Measurements from ENCODE around the gene CCDC171.
"Not testable (repeated sequence)": the region's sequence is repeated elsewhere in the genome, so short reads cannot be mapped to it uniquely, and the experiment has no call there.

Gene CCDC171

GRCh38 chr9:15696979-15697378 is 144.1 kb downstream of the CCDC171 start:
- Mint-ChIP-seq H3K9me3 (no peaks in the 10 kb centered on the region), H3K4me3 (no peak overlapping the region), H3K27me3 (ENCODE audit: low read depth) (no peaks in the 10 kb centered on the region), H3K27ac (no peak overlapping the region), H3K36me3 (ENCODE audit: low read depth) (no peaks in the 10 kb centered on the region), H3K4me1 (ENCODE audit: low read depth) (no peaks in the 10 kb centered on the region)
- DNase-seq (ENCODE audit: low spot score), result no peak

- no peak overlapping the region for H3K27ac Mint-ChIP-seq
- DNase-seq (ENCODE audit: low spot score), result no peak
- no peaks in the 10 kb centered on the region for H3K9me3 Mint-ChIP-seq
- H3K27me3 Mint-ChIP-seq (ENCODE audit: low read depth), result no peaks in the 10 kb centered on the region
- H3K4me1 Mint-ChIP-seq (ENCODE audit: low read depth), result no peaks in the 10 kb centered on the region
- no peak overlapping the region for H3K4me3 Mint-ChIP-seq
- no peaks in the 10 kb centered on the region for H3K36me3 Mint-ChIP-seq (ENCODE audit: low read depth)
Measured at GRCh38 chr9:15697446-15697851, 144.6 kb downstream of the CCDC171 start.

- not testable (repeated sequence) for H3K9me3 Mint-ChIP-seq; DNase-seq (ENCODE audit: low spot score); H3K4me1 Mint-ChIP-seq (ENCODE audit: low read depth); H3K4me3 Mint-ChIP-seq; H3K36me3 Mint-ChIP-seq (ENCODE audit: low read depth); H3K27me3 Mint-ChIP-seq (ENCODE audit: low read depth); H3K27ac Mint-ChIP-seq
Measured at GRCh38 chr9:15699876-15700559, 147.2 kb downstream of the CCDC171 start.

- DNase-seq (ENCODE audit: low spot score), result no peak
- H3K4me3 Mint-ChIP-seq, result no peak overlapping the region
- no peak overlapping the region for H3K27ac Mint-ChIP-seq
- no peaks in the 10 kb centered on the region for H3K9me3 Mint-ChIP-seq
- no peaks in the 10 kb centered on the region for H3K4me1 Mint-ChIP-seq (ENCODE audit: low read depth)
- H3K27me3 Mint-ChIP-seq (ENCODE audit: low read depth), result peaks cover 3% of the 10 kb centered on the region
- no peaks in the 10 kb centered on the region for H3K36me3 Mint-ChIP-seq (ENCODE audit: low read depth)
Measured at GRCh38 chr9:15707000-15707399, 154.2 kb downstream of the CCDC171 start.

GRCh38 chr9:15711531-15711930 is 158.7 kb downstream of the CCDC171 start:
- no peaks in the 10 kb centered on the region for H3K4me1 Mint-ChIP-seq (ENCODE audit: low read depth)
- peaks cover 3% of the 10 kb centered on the region for H3K27me3 Mint-ChIP-seq (ENCODE audit: low read depth)
- DNase-seq (ENCODE audit: low spot score), result no peak
- no peaks in the 10 kb centered on the region for H3K36me3 Mint-ChIP-seq (ENCODE audit: low read depth)
- H3K4me3 Mint-ChIP-seq, result no peak overlapping the region
- H3K27ac Mint-ChIP-seq, result no peak overlapping the region
- H3K9me3 Mint-ChIP-seq, result no peaks in the 10 kb centered on the region

- Mint-ChIP-seq H3K36me3 (ENCODE audit: low read depth) (no peaks in the 10 kb centered on the region), H3K4me3 (no peak overlapping the region), H3K4me1 (ENCODE audit: low read depth) (no peaks in the 10 kb centered on the region), H3K27me3 (ENCODE audit: low read depth) (peaks cover 3% of the 10 kb centered on the region), H3K27ac (no peak overlapping the region), H3K9me3 (no peaks in the 10 kb centered on the region)
- DNase-seq (ENCODE audit: low spot score), result no peak
Measured at GRCh38 chr9:15711931-15712330, 159.1 kb downstream of the CCDC171 start.

- Mint-ChIP-seq H3K4me3 (no peak overlapping the region), H3K36me3 (ENCODE audit: low read depth) (no peaks in the 10 kb centered on the region), H3K9me3 (no peaks in the 10 kb centered on the region), H3K27ac (no peak overlapping the region), H3K4me1 (ENCODE audit: low read depth) (no peaks in the 10 kb centered on the region), H3K27me3 (ENCODE audit: low read depth) (no peaks in the 10 kb centered on the region)
- no peak for DNase-seq (ENCODE audit: low spot score)
Measured at GRCh38 chr9:15714746-15715145, 161.9 kb downstream of the CCDC171 start.

- Mint-ChIP-seq H3K27ac (no peak overlapping the region), H3K36me3 (ENCODE audit: low read depth) (no peaks in the 10 kb centered on the region), H3K9me3 (no peaks in the 10 kb centered on the region), H3K4me1 (ENCODE audit: low read depth) (no peaks in the 10 kb centered on the region), H3K4me3 (no peak overlapping the region), H3K27me3 (ENCODE audit: low read depth) (no peaks in the 10 kb centered on the region)
- DNase-seq (ENCODE audit: low spot score), result no peak
Measured at GRCh38 chr9:15717290-15717967, 164.6 kb downstream of the CCDC171 start.

GRCh38 chr9:15718423-15718822 is 165.6 kb downstream of the CCDC171 start:
- H3K9me3 Mint-ChIP-seq, result no peaks in the 10 kb centered on the region
- H3K27me3 Mint-ChIP-seq (ENCODE audit: low read depth), result no peaks in the 10 kb centered on the region
- no peak overlapping the region for H3K27ac Mint-ChIP-seq
- H3K36me3 Mint-ChIP-seq (ENCODE audit: low read depth), result no peaks in the 10 kb centered on the region
- no peak overlapping the region for H3K4me3 Mint-ChIP-seq
- DNase-seq (ENCODE audit: low spot score), result no peak
- no peaks in the 10 kb centered on the region for H3K4me1 Mint-ChIP-seq (ENCODE audit: low read depth)

- no peaks in the 10 kb centered on the region for H3K36me3 Mint-ChIP-seq (ENCODE audit: low read depth)
- H3K27me3 Mint-ChIP-seq (ENCODE audit: low read depth), result no peaks in the 10 kb centered on the region
- no peak for DNase-seq (ENCODE audit: low spot score)
- no peak overlapping the region for H3K27ac Mint-ChIP-seq
- H3K4me3 Mint-ChIP-seq, result no peak overlapping the region
- no peaks in the 10 kb centered on the region for H3K4me1 Mint-ChIP-seq (ENCODE audit: low read depth)
- H3K9me3 Mint-ChIP-seq, result no peaks in the 10 kb centered on the region
Measured at GRCh38 chr9:15720861-15721260, 168.0 kb downstream of the CCDC171 start.

- Mint-ChIP-seq H3K36me3 (ENCODE audit: low read depth) (no peaks in the 10 kb centered on the region), H3K4me3 (no peak overlapping the region), H3K27ac (no peak overlapping the region)
Measured at GRCh38 chr9:15722888-15723287, 170.0 kb downstream of the CCDC171 start.

GRCh38 chr9:15724016-15724415 is 171.2 kb downstream of the CCDC171 start:
- DNase-seq (ENCODE audit: low spot score), result no peak
- H3K4me3 Mint-ChIP-seq, result no peak overlapping the region
- H3K36me3 Mint-ChIP-seq (ENCODE audit: low read depth), result no peaks in the 10 kb centered on the region
- H3K27ac Mint-ChIP-seq, result no peak overlapping the region
- no peaks in the 10 kb centered on the region for H3K4me1 Mint-ChIP-seq (ENCODE audit: low read depth)
- H3K9me3 Mint-ChIP-seq, result no peaks in the 10 kb centered on the region
- no peaks in the 10 kb centered on the region for H3K27me3 Mint-ChIP-seq (ENCODE audit: low read depth)

More at GRCh38 chr9:15722888-15723287, 170.0 kb downstream of the CCDC171 start:
- Mint-ChIP-seq H3K9me3 (no peaks in the 10 kb centered on the region), H3K27me3 (ENCODE audit: low read depth) (no peaks in the 10 kb centered on the region), H3K4me1 (ENCODE audit: low read depth) (no peaks in the 10 kb centered on the region)
- no peak for DNase-seq (ENCODE audit: low spot score)

- H3K36me3 Mint-ChIP-seq (ENCODE audit: low read depth), result no peaks in the 10 kb centered on the region
- no peak for DNase-seq (ENCODE audit: low spot score)
- H3K27ac Mint-ChIP-seq, result no peak overlapping the region
- no peak overlapping the region for H3K4me3 Mint-ChIP-seq
- no peaks in the 10 kb centered on the region for H3K27me3 Mint-ChIP-seq (ENCODE audit: low read depth)
- H3K9me3 Mint-ChIP-seq, result no peaks in the 10 kb centered on the region
- H3K4me1 Mint-ChIP-seq (ENCODE audit: low read depth), result no peaks in the 10 kb centered on the region
Measured at GRCh38 chr9:15724612-15725011, 171.8 kb downstream of the CCDC171 start.

- H3K27ac Mint-ChIP-seq, result no peak overlapping the region
Measured at GRCh38 chr9:15725953-15726352, 173.1 kb downstream of the CCDC171 start.

GRCh38 chr9:15729507-15729906 is 176.7 kb downstream of the CCDC171 start:
- DNase-seq (ENCODE audit: low spot score), result no peak
- H3K36me3 Mint-ChIP-seq (ENCODE audit: low read depth), result no peaks in the 10 kb centered on the region
- no peak overlapping the region for H3K27ac Mint-ChIP-seq
- no peaks in the 10 kb centered on the region for H3K4me1 Mint-ChIP-seq (ENCODE audit: low read depth)
- H3K4me3 Mint-ChIP-seq, result no peak overlapping the region
- no peaks in the 10 kb centered on the region for H3K9me3 Mint-ChIP-seq
- no peaks in the 10 kb centered on the region for H3K27me3 Mint-ChIP-seq (ENCODE audit: low read depth)

More at GRCh38 chr9:15725953-15726352, 173.1 kb downstream of the CCDC171 start:
- no peaks in the 10 kb centered on the region for H3K36me3 Mint-ChIP-seq (ENCODE audit: low read depth)
- DNase-seq (ENCODE audit: low spot score), result no peak
- H3K4me3 Mint-ChIP-seq, result no peak overlapping the region
- no peaks in the 10 kb centered on the region for H3K9me3 Mint-ChIP-seq
- H3K27me3 Mint-ChIP-seq (ENCODE audit: low read depth), result no peaks in the 10 kb centered on the region
- no peaks in the 10 kb centered on the region for H3K4me1 Mint-ChIP-seq (ENCODE audit: low read depth)
